Stimulated activated CD8-positive, alpha-beta memory T cell treated with anti-CD3 and anti-CD28 coated beads, Interleukin-7, amount 100 ng/mL, for 4 hours (primary cell): ENCODE data around the gene PDLIM1.
"Not testable (repeated sequence)": the region's sequence is repeated elsewhere in the genome, so short reads cannot be mapped to it uniquely, and the experiment has no call there.

ENCODE experiments used
- DNase-seq, 2 donors: peaks; one replicate each; pipeline ENCODE4 v3.0.0-alpha.2; 2020; ENCODE audit warnings: low read depth in 2 of 2

The PDLIM1 gene

DNA sequence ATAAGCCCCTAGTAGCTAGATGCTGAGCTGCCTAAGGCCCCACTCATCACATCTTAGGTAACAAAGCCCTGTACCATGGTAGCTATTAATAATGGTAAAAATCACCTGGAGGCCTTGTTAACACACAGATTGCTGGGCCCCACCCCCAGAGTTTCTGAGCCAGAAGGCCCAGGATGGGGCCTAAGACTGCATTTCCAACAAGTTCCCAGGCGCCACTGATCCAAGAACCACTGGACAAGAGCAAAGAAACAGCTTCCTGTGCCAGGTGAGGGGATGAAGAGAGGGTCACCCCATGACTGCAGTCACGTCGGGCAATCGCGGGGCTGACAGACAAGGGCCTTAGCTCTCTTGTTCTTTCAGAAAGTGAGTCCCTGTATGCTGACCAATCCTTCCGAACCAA lies 50.0 kb downstream of the PDLIM1 start:
- no peak for DNase-seq

- DNase-seq, result not testable (repeated sequence)
Observed at GRCh38 chr10:95240096-95240495, 50.7 kb downstream of the PDLIM1 start.

DNA sequence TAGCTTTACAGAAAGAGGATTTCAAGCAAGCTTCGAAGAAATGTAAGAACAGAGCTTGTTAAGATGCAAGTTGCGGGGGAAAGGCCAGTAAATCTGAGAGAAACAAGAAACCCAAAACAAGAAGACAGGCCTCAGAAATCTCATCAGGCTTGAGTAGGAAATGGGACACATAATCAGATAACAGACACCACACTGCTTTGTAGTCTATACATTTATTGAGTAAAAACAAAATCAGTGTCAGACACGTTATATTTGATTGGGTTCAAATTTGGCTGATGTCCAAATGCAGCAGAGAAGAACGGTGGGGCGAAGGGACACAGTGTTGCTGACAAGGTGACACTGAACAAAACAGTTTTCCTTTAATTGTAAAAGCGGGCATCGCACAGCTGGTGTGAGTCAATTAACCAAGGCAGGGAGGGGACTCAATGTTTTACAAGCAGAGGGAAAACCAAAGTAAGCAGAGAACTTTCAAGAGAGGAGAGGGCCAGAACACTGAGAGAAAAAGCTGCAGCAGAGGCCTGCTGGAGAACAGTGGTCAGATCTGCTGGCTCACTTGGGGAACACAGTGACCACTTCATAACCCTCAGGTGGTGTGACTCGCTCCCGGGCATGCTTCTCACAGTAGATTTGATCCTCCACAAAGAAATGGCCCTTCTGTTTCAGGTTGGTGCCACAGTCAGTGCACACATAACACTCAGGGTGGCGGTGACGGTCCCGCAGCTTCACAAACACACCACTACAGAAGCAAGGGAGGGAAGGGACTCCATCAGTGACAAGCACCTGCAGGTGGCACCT lies 53.2 kb downstream of the PDLIM1 start:
- DNase-seq, result no peak

GRCh38 chr10:95236068-95236903 lies 54.5 kb downstream of the PDLIM1 start:
- DNase-seq, result no peak

DNA sequence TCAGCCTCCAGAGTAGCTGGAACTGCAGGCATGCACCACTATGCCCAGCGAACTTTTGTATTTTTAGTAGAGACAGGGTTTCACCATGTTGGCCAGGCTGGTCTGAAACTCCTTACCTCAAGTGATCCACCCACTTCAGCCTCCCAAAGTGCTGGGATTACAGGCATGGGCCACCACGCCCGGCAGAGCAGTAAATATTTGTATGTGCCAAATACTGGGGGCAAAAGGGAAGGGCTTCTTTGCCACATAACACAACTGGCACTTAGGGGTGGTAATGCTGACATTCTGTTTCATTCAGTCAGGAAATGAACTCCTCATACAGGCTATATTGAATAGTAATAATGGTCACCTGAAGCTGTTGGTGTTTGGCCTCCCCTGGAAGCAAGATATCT lies 55.1 kb downstream of the PDLIM1 start:
- no peak for DNase-seq

DNA sequence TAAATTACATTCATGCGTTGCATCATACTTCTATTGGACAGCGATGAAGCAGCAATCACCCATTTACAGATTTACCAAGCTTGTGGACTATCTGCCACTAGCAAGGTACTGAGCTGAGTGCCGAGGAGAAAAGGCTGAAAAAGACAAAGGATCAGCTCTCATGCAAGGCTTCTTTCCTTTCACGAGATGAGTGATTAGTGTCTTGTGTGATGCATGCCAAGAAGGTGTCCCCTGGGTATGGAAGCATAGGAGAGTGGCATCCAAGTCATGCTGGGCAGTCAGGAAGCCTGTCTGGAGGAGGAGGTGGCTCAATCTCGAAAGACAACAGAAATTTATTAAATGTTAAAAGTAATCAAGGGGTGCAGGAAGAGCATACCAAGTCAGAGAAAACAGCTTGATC lies 55.9 kb downstream of the PDLIM1 start:
- no peak for DNase-seq

DNA sequence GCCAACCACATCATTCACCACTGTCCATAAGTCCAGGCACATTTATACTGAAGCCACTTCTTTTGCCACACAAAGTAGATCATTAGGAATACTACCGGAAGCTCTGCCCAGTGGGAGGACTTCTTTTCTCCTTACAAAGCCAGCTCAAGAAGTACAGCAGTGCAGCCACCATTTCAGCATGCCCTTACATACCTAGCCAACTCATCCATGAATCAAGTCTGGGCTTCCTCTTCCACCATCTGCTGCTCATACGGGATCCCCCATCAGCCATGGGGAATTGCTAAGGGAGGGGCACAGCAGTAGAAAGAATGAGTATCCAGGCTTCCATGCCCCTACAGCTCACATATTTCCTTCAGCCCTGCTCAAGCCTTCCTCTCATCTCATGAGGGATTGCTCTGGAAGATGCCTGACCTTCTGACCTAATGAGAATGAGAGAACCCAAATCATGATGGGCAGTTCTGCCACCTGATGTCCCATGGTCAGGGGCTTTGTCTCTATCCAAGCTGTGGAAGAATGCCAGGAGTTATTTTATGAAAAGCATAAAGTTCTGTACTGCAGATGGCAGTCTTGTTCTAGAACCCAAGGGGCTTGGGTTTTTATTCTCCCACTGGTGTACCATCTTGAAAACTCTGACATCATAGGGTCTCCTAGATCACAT lies 57.3 kb downstream of the PDLIM1 start:
- DNase-seq, result no peak

DNA sequence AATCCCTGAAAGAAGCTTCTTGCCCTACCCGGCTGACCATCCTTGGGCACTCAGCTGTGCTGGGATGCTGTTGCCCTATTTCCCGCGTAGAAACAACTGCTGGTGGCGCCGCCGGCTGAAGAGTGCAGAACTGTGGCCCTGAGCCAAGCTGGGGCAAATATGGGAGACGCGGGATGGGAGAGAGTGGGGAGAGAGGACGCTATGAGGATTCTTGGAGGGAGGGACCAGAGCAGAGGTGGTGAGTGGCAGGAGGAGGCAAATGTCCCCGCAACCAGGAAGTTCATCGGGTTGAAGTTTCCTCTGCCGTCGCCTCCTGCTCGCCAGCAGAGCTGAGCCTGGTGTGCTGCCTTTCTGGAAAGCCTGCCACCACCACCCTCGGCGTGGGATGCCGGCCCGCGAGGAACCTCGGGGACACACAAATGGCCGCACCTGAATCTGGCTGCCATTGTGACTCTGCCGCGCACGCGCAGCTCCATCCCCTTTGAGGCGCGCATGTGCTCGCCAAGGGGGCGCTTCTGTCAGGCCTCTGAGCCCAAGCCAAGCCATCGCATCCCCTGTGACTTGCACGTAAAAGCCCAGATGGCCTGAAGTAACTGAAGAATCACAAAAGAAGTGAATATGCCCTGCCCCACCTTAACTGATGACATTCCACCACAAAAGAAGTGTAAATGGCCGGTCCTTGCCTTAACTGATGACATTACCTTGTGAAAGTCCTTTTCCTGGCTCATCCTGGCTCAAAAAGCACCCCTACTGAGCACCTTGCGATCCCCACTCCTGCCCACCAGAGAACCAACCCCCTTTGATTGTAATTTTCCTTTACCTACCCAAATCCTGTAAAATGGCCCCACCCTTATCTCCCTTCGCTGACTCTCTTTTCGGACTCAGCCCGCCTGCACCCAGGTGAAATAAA lies 59.9 kb downstream of the PDLIM1 start:
- peak; percentile 4 to 56 for DNase-seq

DNA sequence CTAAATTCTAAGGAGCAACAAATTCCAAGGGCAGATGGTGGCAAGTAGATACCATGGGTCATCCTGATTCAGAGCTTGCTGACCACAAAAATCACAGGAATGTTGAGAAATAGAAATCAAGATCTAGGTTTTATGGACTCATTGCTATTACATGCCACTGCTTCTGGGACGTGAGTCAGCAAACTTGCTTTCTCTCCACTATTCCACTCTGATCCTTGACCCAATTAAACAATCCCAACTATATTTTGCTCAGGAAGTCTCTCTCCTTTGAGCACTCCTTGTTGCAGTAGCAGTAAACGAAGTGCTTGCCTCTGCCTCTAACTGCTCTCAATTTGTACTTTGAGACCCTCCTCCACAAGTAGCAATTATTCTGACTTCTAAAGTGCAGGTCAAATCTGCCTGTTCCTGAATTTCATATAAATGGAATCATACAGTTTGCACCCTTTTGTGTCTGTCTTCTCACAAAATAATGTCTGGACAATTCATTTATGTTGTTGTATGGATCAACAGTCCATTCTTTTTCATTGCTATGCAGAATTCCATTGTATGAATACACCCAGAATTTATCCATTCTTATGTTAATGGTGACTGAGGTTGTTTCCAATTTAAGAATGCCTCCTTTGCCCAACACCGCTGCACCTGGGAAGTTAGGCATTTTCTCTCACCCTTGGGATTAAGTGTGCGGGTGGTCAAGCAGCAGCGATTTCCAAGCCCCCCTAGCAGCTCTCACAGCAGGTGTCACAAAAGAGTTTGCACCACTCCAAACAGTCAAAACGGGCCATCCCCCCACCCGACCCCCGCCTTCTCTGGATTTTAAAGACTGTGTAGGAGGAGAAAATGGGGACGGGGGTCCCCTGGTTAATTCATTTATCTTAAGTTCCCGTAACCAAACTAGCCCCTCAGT lies 60.8 kb downstream of the PDLIM1 start:
- no peak for DNase-seq

DNA sequence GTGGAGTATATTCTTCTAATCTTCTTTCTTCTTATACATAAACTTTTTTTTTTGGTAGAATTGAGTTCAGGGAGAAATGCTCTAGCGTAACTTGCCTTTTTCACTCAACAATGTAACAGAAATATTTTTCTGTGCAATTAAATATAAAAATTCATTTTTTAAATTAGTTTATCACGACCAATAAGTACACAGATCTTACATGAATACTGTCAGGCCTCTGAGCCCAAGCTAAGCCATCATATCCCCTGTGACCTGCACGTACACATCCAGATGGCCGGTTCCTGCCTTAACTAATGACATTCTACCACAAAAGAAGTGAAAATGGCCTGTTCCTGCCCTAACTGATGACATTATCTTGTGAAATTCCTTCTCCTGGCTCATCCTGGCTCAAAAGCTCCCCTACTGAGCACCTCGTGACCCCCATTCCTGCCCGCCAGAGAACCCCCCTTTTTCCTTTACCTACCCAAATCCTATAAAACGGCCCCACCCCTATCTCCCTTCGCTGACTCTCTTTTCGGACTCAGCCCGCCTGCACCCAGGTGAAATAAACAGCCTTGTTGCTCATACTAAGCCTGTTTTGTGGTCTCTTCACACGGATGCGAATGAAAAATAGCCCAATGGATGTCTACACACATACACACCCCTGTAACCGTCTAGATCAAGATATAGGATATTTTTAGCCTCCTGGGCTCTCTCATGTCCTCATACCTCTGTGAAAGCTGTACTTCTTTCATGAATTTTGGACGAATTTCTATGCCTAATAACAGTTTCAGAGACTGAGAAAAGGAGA lies 61.7 kb downstream of the PDLIM1 start:
- DNase-seq, result not testable (repeated sequence)

DNA sequence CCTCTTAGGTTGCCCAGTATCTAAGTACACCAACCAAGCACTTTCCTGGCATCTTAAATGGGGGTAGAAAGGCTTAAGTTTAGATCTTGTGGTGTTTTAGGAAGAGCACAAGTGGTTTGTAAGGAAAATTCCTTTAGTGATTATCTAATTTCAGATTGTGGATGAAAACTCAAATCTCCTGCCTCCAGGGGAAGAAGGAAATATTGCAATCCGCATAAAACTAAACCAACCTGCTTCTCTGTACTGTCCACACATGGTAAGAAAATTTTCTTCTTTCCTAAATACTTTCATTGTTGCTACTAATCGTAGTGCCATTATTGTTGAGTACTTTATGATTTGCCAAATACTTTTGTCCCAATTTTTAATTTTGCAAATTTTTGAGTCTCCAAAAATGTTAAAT lies 65.7 kb downstream of the PDLIM1 start:
- no peak for DNase-seq

- DNase-seq, result no peak
Observed at GRCh38 chr10:95221124-95221523, 69.7 kb downstream of the PDLIM1 start.

DNA sequence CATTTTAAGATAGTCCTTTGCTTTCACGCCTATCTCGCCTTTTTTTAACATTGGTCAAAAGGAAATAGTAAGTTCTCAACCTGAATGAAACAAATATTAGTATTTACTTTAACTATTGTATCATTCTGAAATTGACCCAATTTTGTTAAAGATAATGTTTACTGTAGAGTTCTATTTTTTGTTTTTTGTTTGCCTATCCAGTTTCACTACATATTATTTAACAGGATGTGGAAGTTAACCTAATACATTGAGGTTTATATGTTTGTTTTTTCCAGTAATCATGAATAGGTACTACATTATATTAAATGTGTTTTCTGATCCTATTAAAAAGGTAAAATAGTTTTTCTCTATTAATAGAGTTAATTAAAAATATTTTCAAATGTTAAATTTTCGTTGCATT lies 70.3 kb downstream of the PDLIM1 start:
- no peak for DNase-seq

GRCh38 chr10:95217476-95217875 lies 73.3 kb downstream of the PDLIM1 start:
- no peak for DNase-seq

DNA sequence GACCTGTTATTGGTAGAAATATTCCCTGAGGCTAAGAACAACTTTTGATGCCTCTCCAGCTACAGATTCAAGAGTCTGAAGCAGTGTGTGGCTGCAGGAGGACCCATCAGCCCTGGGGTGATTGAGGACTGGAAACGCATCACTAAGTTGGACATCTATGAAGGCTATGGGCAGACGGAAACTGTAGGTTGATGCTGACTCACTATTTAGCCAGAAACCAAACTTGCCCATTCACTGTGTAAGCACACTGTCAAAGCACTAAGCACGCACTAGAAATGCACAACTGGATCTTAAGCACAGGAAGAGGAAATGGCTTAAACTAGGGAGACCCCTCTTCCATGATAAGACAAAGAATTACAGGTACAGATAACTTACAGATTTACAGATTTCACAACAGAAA lies 76.0 kb downstream of the PDLIM1 start:
- DNase-seq, result no peak

- no peak for DNase-seq
Observed at GRCh38 chr10:95214369-95214768, 76.4 kb downstream of the PDLIM1 start.

- no peak for DNase-seq
Observed at GRCh38 chr10:95211606-95212279, 79.1 kb downstream of the PDLIM1 start.

DNA sequence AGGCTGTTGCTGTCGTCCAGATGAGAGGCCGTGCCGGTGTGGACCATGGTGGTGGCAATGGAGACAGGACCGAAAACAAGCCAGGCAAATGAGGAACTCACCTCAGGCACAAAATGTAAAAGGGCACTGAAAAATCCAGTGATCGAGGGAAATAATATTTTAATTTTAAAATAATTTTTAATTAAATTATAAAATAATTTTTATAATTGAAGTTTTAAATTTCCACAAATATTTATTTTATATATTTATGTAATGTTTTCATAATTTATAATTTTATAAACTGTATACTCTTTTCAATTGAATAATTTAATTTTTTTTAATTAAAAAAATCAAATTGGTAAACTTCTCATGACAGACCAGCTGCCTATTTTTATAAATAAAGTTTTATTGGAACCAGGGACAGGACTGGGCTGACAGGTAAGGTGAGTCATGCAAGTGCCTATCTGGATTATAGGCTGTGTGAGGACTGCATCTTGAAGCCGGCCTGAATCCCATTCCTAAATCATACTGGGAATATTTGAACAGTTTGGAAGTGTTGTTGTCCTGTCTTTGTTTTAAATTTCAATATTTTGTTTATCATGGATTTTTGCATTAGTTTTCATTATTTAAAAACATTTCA lies 81.2 kb downstream of the PDLIM1 start:
- DNase-seq, result no peak
